ENCODE data around the gene RAB11FIP3.

RAB11FIP3 gene

GRCh38 chr16:502179-502943, 76.9 kb downstream of the RAB11FIP3 start:
- H3K9me3 ChIP-seq (ENCODE audit: control insufficient read depth, low read length), result no peaks in the 10 kb centered on the region
- no peaks in the 10 kb centered on the region for H3K79me1 ChIP-seq (replicated peaks; ENCODE audit: low read length, poor library complexity, severe bottlenecking)
- H2AK5ac ChIP-seq (ENCODE audit: low read length, severe bottlenecking), result no peak overlapping the region
- no peak overlapping the region for H2BK120ac ChIP-seq (ENCODE audit: low read depth, low read length)
- H4K91ac ChIP-seq (ENCODE audit: low read length), result no peak overlapping the region
- no peak overlapping the region for H3K4ac ChIP-seq (ENCODE audit: low read depth in 1 of 2, low read length in 2 of 2)
- H3K18ac ChIP-seq (ENCODE audit: low read depth in 1 of 2, low read length in 2 of 2), result no peak overlapping the region
- DNase-seq, result no peak
- no peaks in the 10 kb centered on the region for H3K27me3 ChIP-seq (ENCODE audit: control insufficient read depth in 1 of 2, insufficient read depth in 1 of 2, low read length in 2 of 2)
- H2BK15ac ChIP-seq (ENCODE audit: low read depth, poor library complexity, severe bottlenecking), result no peak overlapping the region
- no peak overlapping the region for H4K8ac ChIP-seq (ENCODE audit: low read length)
- no peak overlapping the region for H3K9ac ChIP-seq (ENCODE audit: low read length)
- H3K4me2 ChIP-seq (ENCODE audit: low read length, poor library complexity, severe bottlenecking), result no peak overlapping the region
- no peak overlapping the region for H2AFZ ChIP-seq (ENCODE audit: low read depth, low read length)
- no peak overlapping the region for H3K27ac ChIP-seq (ENCODE audit: low read length, poor library complexity, severe bottlenecking)
- H3K4me1 ChIP-seq (ENCODE audit: control insufficient read depth, insufficient read depth, low read depth, low read length), result peaks cover 7% of the 10 kb centered on the region
- WGBS, result 90% methylated on average over 20 of the region's 22 CpGs
- H3K14ac ChIP-seq (ENCODE audit: low read length in 2 of 2), result no peak overlapping the region
- no peak overlapping the region for H3K23ac ChIP-seq (ENCODE audit: low read length in 2 of 2)
- no peak overlapping the region for H2BK5ac ChIP-seq (ENCODE audit: low read depth, low read length, poor library complexity, severe bottlenecking)
- H3K36me3 ChIP-seq (ENCODE audit: control insufficient read depth in 1 of 2, insufficient read depth in 2 of 2, low read depth in 1 of 2, low read length in 2 of 2), result peaks cover 24 to 49% of the 10 kb centered on the region in 2 experiments
- no peak overlapping the region for H3K4me3 ChIP-seq (ENCODE audit: insufficient read depth in 1 of 2, low read depth in 1 of 2, low read length in 2 of 2)
- no peak overlapping the region for H2BK12ac ChIP-seq (ENCODE audit: low read length in 2 of 2)

GRCh38 chr16:503150-504071, 78.0 kb downstream of the RAB11FIP3 start:
- DNase-seq, result no peak
- no peak overlapping the region for H3K4ac ChIP-seq (ENCODE audit: low read depth in 1 of 2, low read length in 2 of 2)
- H3K27me3 ChIP-seq (ENCODE audit: control insufficient read depth in 1 of 2, insufficient read depth in 1 of 2, low read length in 2 of 2), result no peaks in the 10 kb centered on the region
- H3K4me1 ChIP-seq (ENCODE audit: control insufficient read depth, insufficient read depth, low read depth, low read length), result peaks cover 7% of the 10 kb centered on the region
- H4K8ac ChIP-seq (ENCODE audit: low read length), result no peak overlapping the region
- no peak overlapping the region for H3K23ac ChIP-seq (ENCODE audit: low read length in 2 of 2)
- H3K9ac ChIP-seq (ENCODE audit: low read length), result no peak overlapping the region
- H3K36me3 ChIP-seq (ENCODE audit: control insufficient read depth in 1 of 2, insufficient read depth in 2 of 2, low read depth in 1 of 2, low read length in 2 of 2), result peaks cover 24 to 44% of the 10 kb centered on the region in 2 experiments
- no peaks in the 10 kb centered on the region for H3K9me3 ChIP-seq (ENCODE audit: control insufficient read depth, low read length)
- no peak overlapping the region for H2BK5ac ChIP-seq (ENCODE audit: low read depth, low read length, poor library complexity, severe bottlenecking)
- no peak overlapping the region for H3K14ac ChIP-seq (ENCODE audit: low read length in 2 of 2)
- no peak overlapping the region for H3K18ac ChIP-seq (ENCODE audit: low read depth in 1 of 2, low read length in 2 of 2)
- H2BK120ac ChIP-seq (ENCODE audit: low read depth, low read length), result no peak overlapping the region
- no peak overlapping the region for H2AK5ac ChIP-seq (ENCODE audit: low read length, severe bottlenecking)
- no peak overlapping the region for H2BK12ac ChIP-seq (ENCODE audit: low read length in 2 of 2)
- 97% methylated on average over 22 of the region's 23 CpGs for WGBS
- H3K79me1 ChIP-seq (replicated peaks; ENCODE audit: low read length, poor library complexity, severe bottlenecking), result no peaks in the 10 kb centered on the region
- H2AFZ ChIP-seq (ENCODE audit: low read depth, low read length), result no peak overlapping the region
- no peak overlapping the region for H3K4me2 ChIP-seq (ENCODE audit: low read length, poor library complexity, severe bottlenecking)
- no peak overlapping the region for H4K91ac ChIP-seq (ENCODE audit: low read length)
- no peak overlapping the region for H2BK15ac ChIP-seq (ENCODE audit: low read depth, poor library complexity, severe bottlenecking)
- no peak overlapping the region for H3K27ac ChIP-seq (ENCODE audit: low read length, poor library complexity, severe bottlenecking)
- H3K4me3 ChIP-seq (ENCODE audit: insufficient read depth in 1 of 2, low read depth in 1 of 2, low read length in 2 of 2), result no peak overlapping the region

- Histone ChIP-seq H3K27me3 (ENCODE audit: control insufficient read depth in 1 of 2, insufficient read depth in 1 of 2, low read length in 2 of 2) (no peaks in the 10 kb centered on the region), H2BK120ac (ENCODE audit: low read depth, low read length) (no peak overlapping the region), H3K4ac (ENCODE audit: low read depth in 1 of 2, low read length in 2 of 2) (no peak overlapping the region), H3K27ac (ENCODE audit: low read length, poor library complexity, severe bottlenecking) (no peak overlapping the region), H3K18ac (ENCODE audit: low read depth in 1 of 2, low read length in 2 of 2) (no peak overlapping the region), H4K8ac (ENCODE audit: low read length) (no peak overlapping the region), H3K9ac (ENCODE audit: low read length) (no peak overlapping the region), H3K4me2 (ENCODE audit: low read length, poor library complexity, severe bottlenecking) (no peak overlapping the region), H3K23ac (ENCODE audit: low read length in 2 of 2) (no peak overlapping the region), H2AFZ (ENCODE audit: low read depth, low read length) (no peak overlapping the region), H3K4me3 (ENCODE audit: insufficient read depth in 1 of 2, low read depth in 1 of 2, low read length in 2 of 2) (no peak overlapping the region), H2AK5ac (ENCODE audit: low read length, severe bottlenecking) (no peak overlapping the region), H3K9me3 (ENCODE audit: control insufficient read depth, low read length) (no peaks in the 10 kb centered on the region), H3K36me3 (ENCODE audit: control insufficient read depth in 1 of 2, insufficient read depth in 2 of 2, low read depth in 1 of 2, low read length in 2 of 2) (peaks cover 11 to 58% of the 10 kb centered on the region in 2 experiments), H3K79me1 (replicated peaks; ENCODE audit: low read length, poor library complexity, severe bottlenecking) (no peaks in the 10 kb centered on the region), H4K91ac (ENCODE audit: low read length) (no peak overlapping the region), H2BK12ac (ENCODE audit: low read length in 2 of 2) (no peak overlapping the region), H3K14ac (ENCODE audit: low read length in 2 of 2) (no peak overlapping the region), H3K4me1 (ENCODE audit: control insufficient read depth, insufficient read depth, low read depth, low read length) (peaks cover 5% of the 10 kb centered on the region), H2BK15ac (ENCODE audit: low read depth, poor library complexity, severe bottlenecking) (no peak overlapping the region), H2BK5ac (ENCODE audit: low read depth, low read length, poor library complexity, severe bottlenecking) (no peak overlapping the region)
- whole genome bisulfite sequencing, result 96% methylated on average over 33 of the region's 33 CpGs
- no peak for DNase-seq
Observed at GRCh38 chr16:505479-506245, 80.2 kb downstream of the RAB11FIP3 start.

- H2BK5ac ChIP-seq (ENCODE audit: low read depth, low read length, poor library complexity, severe bottlenecking), result no peak overlapping the region
- no peaks in the 10 kb centered on the region for H3K9me3 ChIP-seq (ENCODE audit: control insufficient read depth, low read length)
- peaks cover 4% of the 10 kb centered on the region for H3K4me1 ChIP-seq (ENCODE audit: control insufficient read depth, insufficient read depth, low read depth, low read length)
- no peak for DNase-seq
- H2BK120ac ChIP-seq (ENCODE audit: low read depth, low read length), result no peak overlapping the region
- H4K91ac ChIP-seq (ENCODE audit: low read length), result no peak overlapping the region
- H3K4ac ChIP-seq (ENCODE audit: low read depth in 1 of 2, low read length in 2 of 2), result no peak overlapping the region
- H2BK15ac ChIP-seq (ENCODE audit: low read depth, poor library complexity, severe bottlenecking), result no peak overlapping the region
- H3K14ac ChIP-seq (ENCODE audit: low read length in 2 of 2), result no peak overlapping the region
- H3K27ac ChIP-seq (ENCODE audit: low read length, poor library complexity, severe bottlenecking), result no peak overlapping the region
- H3K4me3 ChIP-seq (ENCODE audit: insufficient read depth in 1 of 2, low read depth in 1 of 2, low read length in 2 of 2), result no peak overlapping the region
- no peaks in the 10 kb centered on the region for H3K79me1 ChIP-seq (replicated peaks; ENCODE audit: low read length, poor library complexity, severe bottlenecking)
- peaks cover 11 to 59% of the 10 kb centered on the region in 2 experiments for H3K36me3 ChIP-seq (ENCODE audit: control insufficient read depth in 1 of 2, insufficient read depth in 2 of 2, low read depth in 1 of 2, low read length in 2 of 2)
- H4K8ac ChIP-seq (ENCODE audit: low read length), result no peak overlapping the region
- H3K4me2 ChIP-seq (ENCODE audit: low read length, poor library complexity, severe bottlenecking), result no peak overlapping the region
- H3K23ac ChIP-seq (ENCODE audit: low read length in 2 of 2), result no peak overlapping the region
- H3K18ac ChIP-seq (ENCODE audit: low read depth in 1 of 2, low read length in 2 of 2), result no peak overlapping the region
- no peaks in the 10 kb centered on the region for H3K27me3 ChIP-seq (ENCODE audit: control insufficient read depth in 1 of 2, insufficient read depth in 1 of 2, low read length in 2 of 2)
- no peak overlapping the region for H2BK12ac ChIP-seq (ENCODE audit: low read length in 2 of 2)
- 97% methylated on average over 7 of the region's 7 CpGs for WGBS
- no peak overlapping the region for H3K9ac ChIP-seq (ENCODE audit: low read length)
- no peak overlapping the region for H2AFZ ChIP-seq (ENCODE audit: low read depth, low read length)
- no peak overlapping the region for H2AK5ac ChIP-seq (ENCODE audit: low read length, severe bottlenecking)
Observed at GRCh38 chr16:506246-506546, 80.7 kb downstream of the RAB11FIP3 start.

All from mesenchymal stem cell (in vitro differentiated cells and primary cell).